ENCODE data around the gene CPN2. TPM values are rescaled to one million over a fixed set of nuclear protein-coding genes. Genes with fewer than 3 reads are reported as not detected.

Gene CPN2
- total and polyA plus RNA-seq, 2 of the 8 experiments (the other 6 are each of a cell fraction or from before 2014, with no cell fraction given): 0.03 TPM; not detected in 1

DNA sequence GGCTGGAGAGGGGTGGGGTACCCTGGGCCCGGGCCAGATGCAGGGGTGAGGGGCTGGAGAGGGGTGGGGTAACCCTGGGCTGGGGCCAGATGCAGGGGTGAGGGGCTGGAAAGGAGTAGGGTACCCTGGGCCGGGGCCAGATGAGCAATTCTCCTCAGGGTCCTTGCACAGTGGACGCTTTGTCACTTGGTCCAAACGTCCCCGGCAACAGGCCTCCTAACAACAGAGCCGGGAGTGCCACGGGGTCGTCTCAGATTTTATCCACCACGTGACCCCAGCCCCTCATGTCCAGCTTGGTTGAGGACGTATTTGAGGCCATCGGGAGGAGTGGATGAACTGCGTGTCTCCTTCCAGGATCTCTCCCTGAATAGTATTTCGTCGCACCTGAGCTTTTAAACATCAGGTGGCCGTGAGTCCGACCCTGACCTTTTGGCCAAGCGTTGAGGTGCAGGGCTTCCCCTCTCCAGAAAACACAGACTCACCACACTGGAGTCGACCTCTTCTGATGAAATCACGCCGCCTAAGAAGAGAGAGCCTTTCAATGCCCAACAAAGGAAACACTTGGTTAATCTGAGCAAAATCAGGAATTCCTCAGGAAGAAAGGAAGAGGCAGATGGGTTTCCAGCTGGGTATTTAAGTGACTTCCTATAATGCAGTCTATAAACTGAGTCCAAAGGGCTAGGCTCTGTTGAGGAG, 31.2 kb upstream of the CPN2 start:
- Histone ChIP-seq H2BK20ac (ENCODE audit: low read length) (peak overlapping the region; percentile 80; the same call in 1 of the 2 replicates), H3K23me2 (ENCODE audit: low read depth, low read length) (no peaks in the 10 kb centered on the region), H2BK120ac (replicated peaks; ENCODE audit: low read depth, low read length) (no peak overlapping the region), H2AK5ac (ENCODE audit: low read depth, low read length) (no peak overlapping the region), H2BK5ac (ENCODE audit: low read depth, low read length) (0 out of 2 replicates have a peak overlapping the region, but pooled peaks have one; percentile 21), H2BK12ac (ENCODE audit: low read depth, low read length) (no peak overlapping the region), H3K27ac (ENCODE audit: low read depth, low read length) (no peak overlapping the region), H4K5ac (ENCODE audit: insufficient read length, low read depth, low read length) (no peak overlapping the region), H4K91ac (replicated peaks; ENCODE audit: insufficient read length, low read length) (no peak overlapping the region), H3K36me3 (ENCODE audit: control insufficient read depth in 2 of 4, insufficient read depth in 4 of 4, low read length in 3 of 4) (no peaks in the 10 kb centered on the region), H2AFZ (ENCODE audit: low read length) (no peak overlapping the region), H3K4ac (replicated peaks; ENCODE audit: insufficient read length, low read depth, low read length) (no peak overlapping the region), H3K4me3 (ENCODE audit: extremely low read depth in 1 of 4, insufficient read depth in 2 of 4, low read depth in 3 of 4, low read length in 4 of 4) (no peak overlapping the region; a peak in 1 of 8 replicates), H3K79me1 (ENCODE audit: low read depth, low read length) (no peaks in the 10 kb centered on the region), H3K4me1 (replicated peaks in 1 of 4; ENCODE audit: control insufficient read depth in 3 of 4, insufficient read depth in 4 of 4, low read length in 3 of 4) (peaks cover 0 to 10% (median 6%) of the 10 kb centered on the region in 4 experiments; a peak in 6 of 7 replicates), H3K79me2 (ENCODE audit: control insufficient read depth in 1 of 2, insufficient read depth in 2 of 2, low read length in 2 of 2) (no peaks in the 10 kb centered on the region), H3K18ac (ENCODE audit: extremely low read depth, low read length) (no peak overlapping the region), H3K56ac (replicated peaks; ENCODE audit: insufficient read length, low read depth, low read length) (no peak overlapping the region), H4K8ac (ENCODE audit: extremely low read depth, insufficient read depth, low read length) (no peak overlapping the region), H4K20me1 (replicated peaks in 1 of 2; ENCODE audit: control insufficient read depth in 1 of 2, insufficient read depth in 2 of 2, low read length in 2 of 2) (no peaks in the 10 kb centered on the region), H3K23ac (ENCODE audit: insufficient read length) (no peak overlapping the region), H3K27me3 (replicated peaks in 1 of 4; ENCODE audit: control insufficient read depth in 3 of 4, extremely low read depth in 1 of 4, insufficient read depth in 3 of 4, low read length in 3 of 4) (no peaks in the 10 kb centered on the region; a peak in 1 of 7 replicates), H3K14ac (ENCODE audit: insufficient read length) (no peak overlapping the region), H3K9me3 (ENCODE audit: insufficient read depth in 2 of 2, low read depth in 1 of 2, low read length in 1 of 2) (no peaks in the 10 kb centered on the region), H3K4me2 (ENCODE audit: insufficient read depth in 1 of 2, low read depth in 2 of 2, low read length in 2 of 2) (no peak overlapping the region), H3K9ac (replicated peaks in 1 of 4; ENCODE audit: extremely low read depth in 1 of 4, low read depth in 3 of 4, low read length in 3 of 4) (no peak overlapping the region), H2BK15ac (ENCODE audit: low read length) (no peak overlapping the region)
- CTCF ChIA-PET (ENCODE audit: partially characterized antibody): interaction anchor here (0.6 to 1.8 kb wide), 5 partner anchors 12 to 291 kb away, joined by 3 to 6 read pairs (median 4); no protein-coding TSS in a partner anchor
- POLR2A ChIA-PET (ENCODE audit: partially characterized antibody): interaction anchor here (0.9 to 2.0 kb wide), 3 partner anchors 12 to 19 kb away, joined by 3 to 8 read pairs (median 6); partner anchors contain the start of gene LRRC15
- 85% methylated on average over 18 of the region's 20 CpGs; no CpG with 5 or more reads in 1 of the 2 experiments for WGBS, 2 experiments (ENCODE audit: extremely low coverage in 1 of 2, insufficient coverage in 1 of 2, insufficient read length in 1 of 2, insufficient replicate concordance in 2 of 2, low coverage in 1 of 2, low lambda C conversion rate in 2 of 2, missing lambda C conversion rate in 1 of 2)
- TF ChIP-seq, protein P1, sequence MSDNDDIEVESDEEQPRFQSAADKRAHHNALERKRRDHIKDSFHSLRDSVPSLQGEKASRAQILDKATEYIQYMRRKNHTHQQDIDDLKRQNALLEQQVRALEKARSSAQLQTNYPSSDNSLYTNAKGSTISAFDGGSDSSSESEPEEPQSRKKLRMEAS (IDR thresholded peaks at IDR 0.05): 0 out of 2 replicates have a peak, but pooled peaks have one; percentile 15
- TF ChIP-seq, protein P2, sequence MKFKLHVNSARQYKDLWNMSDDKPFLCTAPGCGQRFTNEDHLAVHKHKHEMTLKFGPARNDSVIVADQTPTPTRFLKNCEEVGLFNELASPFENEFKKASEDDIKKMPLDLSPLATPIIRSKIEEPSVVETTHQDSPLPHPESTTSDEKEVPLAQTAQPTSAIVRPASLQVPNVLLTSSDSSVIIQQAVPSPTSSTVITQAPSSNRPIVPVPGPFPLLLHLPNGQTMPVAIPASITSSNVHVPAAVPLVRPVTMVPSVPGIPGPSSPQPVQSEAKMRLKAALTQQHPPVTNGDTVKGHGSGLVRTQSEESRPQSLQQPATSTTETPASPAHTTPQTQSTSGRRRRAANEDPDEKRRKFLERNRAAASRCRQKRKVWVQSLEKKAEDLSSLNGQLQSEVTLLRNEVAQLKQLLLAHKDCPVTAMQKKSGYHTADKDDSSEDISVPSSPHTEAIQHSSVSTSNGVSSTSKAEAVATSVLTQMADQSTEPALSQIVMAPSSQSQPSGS (IDR thresholded peaks at IDR 0.05; ENCODE audit: low read length): no peak
- TF ChIP-seq TAF1 (IDR thresholded peaks at IDR 0.05; ENCODE audit: low read depth, low read length) (no peak), HDAC6 (IDR thresholded peaks at IDR 0.05; ENCODE audit: low read depth, low read length) (no peak)
- DNase-seq (ENCODE audit: low read depth in 1 of 2, low spot score in 2 of 2): peak in 1 of 2 experiments; percentile 45
- peak; percentile 13 for FAIRE-seq

All from H1 (cell line).